GM19395 (cell line): ENCODE measurements around the gene ALCAM.
"Not testable (repeated sequence)": the region's sequence is repeated elsewhere in the genome, so short reads cannot be mapped to it uniquely, and the experiment has no call there.

Source experiments
- ATAC-seq: cut with Tn5 transposase; IDR thresholded peaks from one replicate; pipeline ENCODE4 v1.9.1; 2021; ENCODE audit warnings: mild to moderate bottlenecking, moderate library complexity; ENCODE audit not compliant: unreplicated experiment

The ALCAM gene

DNA sequence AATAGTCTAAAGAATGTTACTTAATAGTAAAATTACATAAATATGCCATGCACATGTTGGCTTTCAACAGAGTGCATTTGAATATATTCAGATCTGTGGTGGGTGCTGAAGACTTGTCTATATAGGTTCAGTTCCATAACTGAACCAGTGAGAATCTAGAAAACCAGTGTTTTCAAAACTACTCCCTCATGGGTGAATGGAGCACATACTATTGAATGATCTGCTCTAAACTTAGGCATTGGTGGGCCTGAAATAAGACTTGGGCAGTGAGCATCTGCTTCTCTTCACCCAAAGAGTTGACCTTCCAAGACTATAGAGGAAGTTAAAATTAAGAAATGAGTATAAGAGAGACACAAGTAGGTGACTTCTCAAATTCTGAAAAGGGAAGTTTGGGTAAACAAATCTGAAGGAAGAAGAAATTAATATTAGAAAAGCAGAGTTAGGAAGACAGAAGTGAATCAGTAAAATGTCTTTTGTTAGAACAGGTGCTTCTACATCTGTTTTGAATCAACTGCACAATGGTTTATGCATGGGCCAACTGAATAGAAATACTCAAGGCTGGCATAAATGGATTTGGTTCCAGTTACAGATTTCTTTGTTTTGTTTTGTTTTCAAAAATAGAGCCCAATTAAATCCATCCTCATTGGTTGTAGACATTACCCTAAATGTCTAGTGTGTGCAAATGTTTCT is 19.3 kb downstream of the ALCAM start:
- peak; percentile 90 for ATAC-seq

DNA sequence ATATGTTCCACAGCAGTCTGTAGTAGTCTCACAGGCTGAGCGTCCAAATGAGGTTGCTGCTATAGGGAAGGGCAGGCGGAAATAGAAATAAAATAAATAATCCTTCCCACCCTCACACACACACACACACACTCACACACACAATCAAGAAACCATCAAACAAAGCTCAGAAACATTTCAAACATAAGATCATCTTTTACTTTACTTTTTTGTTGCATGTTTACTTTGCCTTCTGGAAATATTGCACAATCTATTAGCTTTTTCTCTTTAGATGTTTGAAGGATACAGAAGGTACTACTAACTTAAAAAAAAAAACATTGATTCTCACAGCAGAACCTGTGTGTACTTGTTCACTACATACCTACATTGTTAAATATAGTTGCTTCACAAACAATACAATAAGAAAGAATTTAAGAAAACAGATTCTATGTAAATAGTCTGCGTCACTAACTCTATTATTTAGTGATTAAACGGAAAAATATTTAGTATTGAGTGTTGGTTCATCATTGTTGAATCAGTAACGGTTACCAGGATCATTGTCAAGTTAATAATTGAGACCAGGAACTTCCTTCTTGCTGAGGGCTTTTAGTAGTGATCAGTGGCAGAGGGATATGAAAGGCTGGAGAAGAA is 20.5 kb downstream of the ALCAM start:
- no peak for ATAC-seq

DNA sequence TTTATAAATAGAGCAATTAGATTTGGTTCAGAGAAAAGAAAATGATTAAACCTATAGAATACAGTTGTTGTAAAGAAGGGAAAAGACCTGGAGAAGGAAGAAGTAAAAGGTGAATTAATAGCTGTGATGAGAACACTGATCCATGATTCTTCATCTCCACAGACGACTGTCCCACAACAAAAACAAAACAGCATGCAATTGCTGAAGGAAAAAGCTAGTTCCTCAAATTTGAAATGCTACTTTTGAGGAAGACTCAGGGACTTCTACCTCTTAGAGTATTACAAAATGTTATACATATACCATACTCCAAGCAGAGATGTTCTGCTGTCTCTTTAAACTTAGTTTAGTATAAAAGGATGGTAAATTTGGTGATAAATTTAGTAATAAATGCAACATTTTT is 21.5 kb downstream of the ALCAM start:
- no peak for ATAC-seq

DNA sequence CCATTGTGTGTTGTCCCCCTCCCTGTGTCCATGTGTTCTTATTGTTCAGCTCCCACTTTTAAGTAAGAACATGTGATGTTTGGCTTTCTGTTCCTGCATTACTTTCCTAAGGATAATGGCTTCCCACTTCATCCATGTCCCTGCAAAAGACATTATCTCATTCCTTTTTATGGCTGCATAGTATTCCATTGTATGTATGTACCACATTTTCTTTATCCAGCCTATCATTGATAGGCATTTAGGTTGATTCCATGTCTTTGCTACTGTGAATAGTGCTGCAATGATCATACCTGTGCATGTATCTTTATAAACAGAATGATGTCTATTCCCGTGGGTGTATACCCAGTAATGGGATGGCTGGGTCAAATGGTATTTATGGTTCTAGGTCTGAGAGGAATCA is 23.1 kb downstream of the ALCAM start:
- not testable (repeated sequence) for ATAC-seq

DNA sequence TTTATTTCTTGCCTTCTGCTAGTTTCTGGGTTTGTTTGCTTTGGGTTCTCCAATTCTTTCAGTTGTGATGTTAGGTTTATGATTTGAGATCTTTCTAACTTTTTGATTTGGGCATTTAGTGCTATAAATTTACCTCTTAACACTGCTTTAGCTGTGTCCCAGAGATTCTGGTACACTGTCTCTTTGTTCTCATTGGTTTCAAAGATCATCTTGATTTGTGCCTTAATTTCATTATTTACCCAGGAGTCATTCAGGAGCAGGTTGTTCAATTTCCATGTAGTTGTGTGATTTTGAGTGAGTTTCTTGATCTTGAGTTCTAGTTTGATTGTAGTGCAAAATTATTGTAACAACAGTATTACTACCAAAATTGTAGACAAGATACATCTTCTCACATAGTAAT is 25.9 kb downstream of the ALCAM start:
- not testable (repeated sequence) for ATAC-seq

DNA sequence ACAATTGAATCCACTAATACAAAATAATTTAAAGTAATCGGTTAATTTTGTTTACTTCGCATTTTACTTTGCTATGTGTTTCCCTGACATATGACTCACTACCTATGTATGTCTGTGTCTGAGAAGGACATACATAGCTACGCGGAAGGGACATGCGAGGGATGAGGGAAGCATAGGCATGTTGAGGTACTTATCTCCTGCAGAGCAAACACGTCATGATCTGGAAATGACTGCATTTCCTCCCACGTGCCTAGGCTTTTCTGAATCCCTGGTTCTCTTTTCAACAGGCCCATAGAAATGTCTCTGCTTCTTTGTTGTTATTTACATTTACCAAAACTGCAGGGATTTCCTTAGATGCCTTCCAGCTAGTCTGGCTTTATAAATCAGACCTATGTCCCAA is 27.5 kb downstream of the ALCAM start:
- ATAC-seq, result no peak

DNA sequence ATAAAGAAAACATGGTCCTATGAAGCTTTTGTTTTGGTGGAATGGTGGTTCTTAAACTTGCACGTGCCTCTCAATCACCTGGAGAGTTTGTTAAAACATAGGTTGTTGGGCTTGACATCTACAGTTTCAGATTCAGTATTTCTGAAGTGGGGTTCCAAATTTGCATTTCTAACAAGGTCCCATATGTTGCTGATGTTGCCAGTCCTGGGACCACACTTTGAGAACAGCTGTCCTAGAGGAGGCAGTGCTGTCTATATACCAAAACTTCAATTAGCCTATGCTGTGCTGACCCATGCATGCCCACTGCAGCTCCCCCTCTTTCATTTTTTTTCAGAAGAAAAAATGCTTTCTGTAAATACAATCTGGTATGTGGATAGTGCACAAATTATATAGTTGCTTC is 31.3 kb downstream of the ALCAM start:
- peak; percentile 71 for ATAC-seq

DNA sequence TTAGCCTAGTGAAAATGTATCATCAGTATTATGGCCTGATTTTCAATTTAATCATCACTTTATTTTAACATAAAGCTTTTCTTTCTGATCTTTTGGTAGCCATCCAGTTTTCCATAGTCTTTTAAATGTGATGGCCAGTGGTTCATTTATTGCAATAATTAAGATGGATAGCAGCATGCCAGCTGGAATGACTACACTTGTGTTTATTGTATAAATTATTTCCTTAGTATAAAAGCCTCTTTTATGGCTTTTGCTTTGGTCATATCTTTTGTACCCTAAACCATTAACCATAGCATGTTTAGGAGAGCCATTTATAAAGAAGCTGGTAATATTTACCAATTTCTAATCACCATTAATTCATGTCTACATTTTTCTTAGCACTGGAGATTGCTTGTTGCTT is 31.7 kb downstream of the ALCAM start:
- no peak for ATAC-seq

DNA sequence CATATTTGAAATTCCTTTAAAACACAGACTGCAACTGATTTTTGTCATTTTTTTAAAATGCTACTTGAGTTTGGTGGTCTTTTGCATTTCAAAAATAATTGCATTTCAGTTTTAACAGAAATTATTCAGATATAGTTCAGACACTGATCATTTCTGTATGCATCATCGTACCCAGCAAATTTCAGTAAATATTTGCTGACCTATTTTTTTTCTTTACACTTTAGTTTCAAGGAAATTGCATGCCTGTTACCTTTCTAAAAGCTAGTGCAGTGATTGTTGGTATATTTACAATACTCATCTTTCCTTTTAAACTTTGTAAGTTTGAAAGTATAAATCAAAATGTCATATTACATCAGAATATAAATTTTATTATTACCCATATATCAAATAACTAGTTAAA is 32.4 kb downstream of the ALCAM start:
- no peak for ATAC-seq

DNA sequence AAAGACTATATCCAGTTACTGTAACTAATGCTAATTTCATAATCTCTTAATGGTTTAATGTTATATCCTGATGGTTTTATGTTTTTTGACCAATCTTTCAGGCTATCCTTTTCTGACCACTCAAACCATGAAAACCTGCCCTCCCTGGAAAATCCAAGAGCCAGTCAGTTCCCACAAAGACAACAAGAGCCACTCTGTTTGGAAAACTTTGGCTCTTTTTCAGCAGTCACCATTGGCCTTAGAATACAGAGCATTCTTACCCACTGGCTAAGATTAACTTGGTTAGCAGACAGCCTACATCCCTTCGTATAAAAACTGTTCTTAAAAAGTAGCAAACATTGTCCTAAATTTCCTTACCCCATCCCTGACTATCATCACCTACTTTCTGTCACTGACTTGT is 32.9 kb downstream of the ALCAM start:
- no peak for ATAC-seq

DNA sequence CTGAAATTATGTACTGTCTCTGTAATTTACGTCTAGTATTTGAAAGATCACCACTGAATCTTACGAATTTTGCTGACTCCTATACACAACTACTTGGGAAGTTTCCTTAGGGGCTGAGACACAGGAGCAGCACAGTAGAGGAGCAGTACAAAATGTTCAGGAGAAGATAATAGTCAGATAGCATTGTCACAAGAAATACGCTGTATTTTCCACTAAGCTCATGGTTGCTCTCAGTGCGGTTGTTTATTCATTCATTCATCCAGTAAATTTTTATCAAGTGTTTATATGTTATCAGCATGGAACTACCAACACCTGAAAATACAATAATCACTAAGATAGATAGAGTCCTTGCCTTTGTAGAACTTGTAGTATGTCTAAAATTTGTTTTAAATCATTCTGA is 34.5 kb downstream of the ALCAM start:
- no peak for ATAC-seq

DNA sequence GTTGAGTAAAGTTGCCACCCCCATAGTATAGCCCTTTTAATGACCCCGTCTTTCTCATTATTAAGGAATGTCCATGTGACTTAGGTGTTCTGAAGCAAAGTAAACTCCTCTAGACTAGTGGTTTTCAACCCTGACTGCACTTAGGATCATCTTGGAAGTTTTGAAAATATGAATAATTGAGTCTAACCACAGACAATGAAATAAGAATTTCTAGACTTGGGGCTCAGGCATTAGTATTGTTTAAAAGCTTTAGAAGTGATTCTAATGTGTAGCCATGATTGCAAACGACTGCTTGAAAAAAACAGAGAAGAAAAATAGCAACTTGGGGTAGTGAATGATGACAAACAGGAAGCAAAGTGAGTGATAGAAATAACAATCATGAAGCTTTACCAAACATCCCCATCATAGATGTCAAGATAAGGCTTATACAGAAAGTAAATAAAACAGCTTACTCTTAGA is 35.0 kb downstream of the ALCAM start:
- no peak for ATAC-seq

DNA sequence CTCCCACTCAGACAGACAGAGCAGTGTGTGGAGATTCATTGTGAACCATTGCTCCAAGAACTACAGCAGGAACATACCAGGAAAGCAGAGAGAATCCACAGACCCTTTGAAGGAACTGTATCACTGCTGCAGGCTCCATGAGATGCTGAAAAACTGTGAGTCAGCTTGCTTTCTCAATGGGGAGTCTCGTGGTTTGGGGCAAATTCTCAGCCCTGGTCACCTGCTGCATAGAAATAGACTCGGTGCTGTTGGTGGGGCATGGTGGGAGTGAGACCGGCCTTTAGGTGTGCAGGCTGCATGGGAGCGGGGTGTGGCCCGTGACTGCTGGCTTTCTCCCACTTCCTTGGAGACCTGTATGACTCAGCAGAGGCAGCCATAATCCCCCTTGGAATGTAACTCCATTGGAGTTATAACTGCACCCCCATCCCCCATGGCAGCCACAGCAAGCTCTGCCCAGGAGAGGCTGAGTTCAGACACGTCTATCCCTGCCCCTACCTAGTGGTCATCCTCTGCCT is 35.6 kb downstream of the ALCAM start:
- no peak for ATAC-seq

DNA sequence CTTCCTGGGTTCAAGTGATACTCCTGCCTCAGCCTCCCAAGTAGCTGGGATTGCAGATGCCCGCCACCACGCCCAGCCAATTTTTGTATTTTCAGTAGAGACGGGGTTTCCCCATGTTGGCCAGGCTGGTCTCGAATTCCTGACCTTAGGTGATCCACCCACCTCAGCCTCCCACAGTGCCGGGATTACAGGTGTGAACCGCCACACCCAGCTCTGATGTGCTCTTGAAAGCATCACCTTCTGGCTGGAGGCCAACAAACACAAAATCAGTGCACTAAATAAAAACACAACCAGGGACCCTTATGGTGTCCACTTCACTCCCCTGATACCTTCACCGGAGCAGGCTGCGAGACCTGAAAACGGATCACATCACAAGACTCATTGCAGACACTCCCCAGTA is 36.3 kb downstream of the ALCAM start:
- not testable (repeated sequence) for ATAC-seq

DNA sequence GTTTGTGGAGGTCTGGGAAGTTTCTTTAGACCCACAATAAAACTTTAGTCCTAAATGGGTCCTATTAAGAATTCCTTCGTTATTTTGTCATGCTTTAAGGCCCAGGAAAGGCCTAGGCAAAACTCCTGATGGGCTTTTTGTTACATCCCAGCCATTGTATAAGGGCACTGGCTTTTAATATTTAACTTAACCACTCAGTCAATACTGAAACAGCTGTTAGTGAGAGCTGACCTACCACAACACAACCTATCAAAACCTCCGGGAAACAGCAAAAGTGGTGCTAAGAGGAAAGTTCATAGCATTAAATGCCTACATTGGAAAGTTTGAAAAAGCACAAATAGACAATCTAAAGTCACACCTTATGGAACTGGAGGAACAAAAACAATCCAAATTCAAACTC is 39.6 kb downstream of the ALCAM start:
- no peak for ATAC-seq

DNA sequence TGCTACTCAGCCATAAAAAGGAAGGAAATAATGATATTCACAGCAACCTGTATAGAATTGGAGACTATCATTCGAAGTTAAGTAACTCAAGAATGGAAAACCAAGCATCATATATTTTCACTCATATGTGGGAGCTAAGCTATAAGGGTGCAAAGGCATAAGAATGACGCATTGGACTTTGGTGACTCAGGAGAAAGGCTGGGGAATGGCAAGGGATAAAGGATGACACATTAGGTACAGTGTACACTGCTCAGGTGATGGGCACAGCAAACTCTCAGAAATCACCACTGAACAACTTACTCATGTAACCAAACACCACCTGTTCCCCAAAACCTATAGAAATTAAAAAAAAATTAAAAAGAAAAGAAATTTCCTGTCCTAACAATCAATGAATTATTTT is 42.7 kb downstream of the ALCAM start:
- no peak for ATAC-seq

DNA sequence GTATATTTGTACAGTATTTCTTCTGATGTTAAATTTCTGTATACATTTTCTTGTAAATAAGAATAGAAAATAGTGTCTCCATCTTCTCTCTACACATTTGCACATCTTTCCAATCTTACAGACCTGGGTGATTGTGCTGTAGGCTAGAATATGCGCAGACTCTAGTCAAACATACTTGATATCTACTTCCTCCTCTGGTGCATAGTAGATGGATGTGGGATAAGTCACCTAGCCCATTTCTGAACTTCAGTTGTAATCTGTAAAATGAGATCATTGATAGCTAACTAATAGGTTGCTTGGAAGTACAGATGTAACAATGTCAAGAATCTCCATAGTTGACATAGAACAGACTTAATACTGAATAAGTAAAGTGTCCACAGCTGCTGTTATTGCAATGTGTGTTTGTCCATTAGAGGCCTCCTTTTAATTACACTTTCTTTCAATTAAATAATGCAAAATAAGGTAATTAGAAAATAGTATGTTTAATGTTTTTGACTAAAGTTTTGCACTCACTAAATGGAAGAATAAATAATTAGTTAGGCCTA is 46.7 kb downstream of the ALCAM start:
- no peak for ATAC-seq

DNA sequence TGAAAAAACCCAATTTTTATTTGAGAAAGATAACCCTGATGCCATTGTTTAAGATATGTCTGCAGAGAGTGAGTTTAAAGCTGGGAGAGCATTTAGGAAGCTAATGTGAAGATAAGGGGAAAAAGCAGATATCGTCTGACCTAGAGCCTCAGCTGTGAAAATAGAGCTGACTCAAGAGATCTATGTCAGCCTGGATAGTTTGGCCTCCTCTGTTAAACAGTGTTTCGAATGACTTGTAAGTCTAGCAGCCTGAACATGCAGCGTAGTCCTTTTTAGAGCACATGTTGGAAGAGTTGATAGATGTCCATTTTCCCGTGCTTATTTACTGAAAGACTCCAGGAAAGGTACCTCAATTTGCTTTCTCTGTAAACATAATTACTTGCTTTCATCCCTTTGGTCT is 48.1 kb downstream of the ALCAM start:
- no peak for ATAC-seq

DNA sequence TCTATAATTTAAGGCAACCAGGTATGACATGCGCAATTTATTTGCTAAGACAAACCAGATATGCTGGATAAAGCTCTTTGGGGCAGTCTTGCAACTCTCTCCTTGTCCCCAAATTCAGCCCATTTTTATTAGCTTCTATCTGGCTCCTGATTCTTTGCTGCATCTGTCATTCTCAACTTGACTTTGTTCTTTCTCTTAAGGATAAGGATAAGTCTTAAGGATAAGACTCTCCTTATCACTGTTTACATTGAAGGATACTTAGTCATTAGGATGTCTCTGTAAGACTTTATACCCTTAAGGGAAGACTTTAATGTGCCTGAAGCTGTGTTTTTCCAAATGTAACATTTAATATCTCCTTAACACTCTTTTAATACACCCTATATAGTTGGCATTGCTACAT is 49.2 kb downstream of the ALCAM start:
- ATAC-seq, result no peak

DNA sequence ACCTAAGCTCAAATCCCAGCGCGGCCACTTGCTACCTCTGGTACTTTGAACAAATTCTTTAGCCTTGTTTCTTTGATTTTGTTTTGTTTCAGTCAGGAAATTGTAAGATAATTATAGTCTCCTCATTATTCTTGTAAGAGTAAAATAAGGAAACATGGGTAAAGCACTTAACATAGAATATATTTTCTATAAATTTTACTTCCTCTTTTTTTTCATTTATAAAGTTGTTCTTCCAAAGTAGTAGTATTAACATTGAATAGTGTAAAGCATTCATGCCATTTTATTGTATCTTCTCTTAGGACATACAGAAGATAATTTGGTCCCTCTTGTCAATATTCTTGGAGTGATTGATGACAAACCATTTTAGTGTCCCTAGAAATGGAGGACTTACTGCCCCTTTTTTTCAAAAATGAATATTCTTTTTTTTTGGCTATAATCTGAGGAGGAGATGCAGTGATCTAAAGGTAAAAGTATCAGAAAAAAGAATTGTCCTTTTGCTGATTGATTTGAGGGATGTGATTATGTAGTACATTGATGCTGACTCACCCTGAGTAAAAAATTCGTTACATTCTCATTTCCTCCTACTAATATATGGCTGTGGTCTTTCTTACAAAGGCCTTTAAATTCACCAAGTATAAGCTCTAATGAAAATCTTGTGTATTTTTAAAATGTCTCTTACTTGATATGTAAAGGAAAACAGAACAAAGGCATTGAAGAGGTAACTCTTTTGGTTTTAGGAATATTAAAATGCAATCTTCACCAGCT is 51.0 kb downstream of the ALCAM start:
- no peak for ATAC-seq

DNA sequence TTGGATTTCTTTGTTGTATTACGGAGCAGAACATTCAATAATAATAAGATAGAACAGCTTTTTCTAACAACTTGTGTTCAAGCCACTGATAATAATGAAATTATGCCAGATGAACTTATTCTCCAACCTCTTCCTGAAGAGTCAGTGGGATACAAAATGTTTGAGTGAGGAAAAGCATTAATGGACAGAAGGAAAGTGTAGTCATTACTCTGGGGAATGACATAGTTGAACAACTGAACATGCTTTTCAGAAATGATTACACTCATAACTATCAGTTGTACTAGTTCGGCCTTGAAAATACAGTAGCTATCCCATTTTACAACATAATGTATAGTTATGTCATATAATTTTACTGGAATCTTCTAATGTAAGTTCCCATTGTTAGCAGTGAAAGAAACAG is 55.9 kb downstream of the ALCAM start:
- no peak for ATAC-seq

DNA sequence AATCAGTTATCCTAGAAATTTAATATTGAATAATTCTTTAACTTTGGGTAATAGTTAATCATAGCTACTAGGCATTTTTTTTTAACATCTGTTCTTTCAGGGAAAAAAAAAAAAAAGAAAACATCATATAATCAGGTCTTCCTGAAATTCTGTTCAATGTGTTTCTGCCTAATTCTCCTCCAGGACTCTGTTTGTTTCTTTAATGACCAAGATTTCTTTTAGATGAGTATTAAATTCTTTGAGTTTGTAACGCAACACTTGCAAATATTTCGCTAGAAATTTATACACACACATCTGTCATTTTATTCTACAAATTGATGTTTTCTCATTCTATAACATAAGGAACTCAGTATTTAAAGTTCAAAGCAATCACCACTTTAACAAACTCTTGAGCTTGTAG is 56.7 kb downstream of the ALCAM start:
- ATAC-seq, result no peak
